ENCODE measurements around the gene CDH23. TPM values are rescaled to one million over a fixed set of nuclear protein-coding genes. Genes with fewer than 3 reads are reported as not detected.
A peak's percentile ranks its signal among the peaks of the same experiment; 100 is the strongest.

Gene CDH23
- total RNA-seq, 2 experiments from 2014 or later, result 4.6 to 5.2 TPM

DNA sequence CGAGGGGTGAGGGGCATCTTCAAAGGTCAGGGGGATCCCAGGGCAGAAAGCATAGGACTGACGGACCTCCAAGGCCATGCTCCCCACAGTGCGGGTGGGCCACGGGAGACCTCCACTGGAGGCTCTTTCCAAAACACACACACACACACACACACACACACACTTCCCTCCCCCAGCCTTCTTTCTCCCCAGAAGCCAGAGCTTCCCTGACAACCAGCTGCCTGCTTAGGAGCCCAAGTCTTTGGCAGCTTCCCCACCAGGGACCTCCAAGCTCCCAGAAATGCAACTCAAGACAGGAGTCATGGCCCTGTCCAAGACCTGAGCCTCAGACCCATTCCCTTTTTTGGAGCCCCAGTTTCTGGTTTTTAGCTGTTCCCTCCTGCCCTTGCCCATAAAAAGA lies 323.6 kb downstream of the CDH23 start:
- ChIA-PET CTCF (interaction anchor here (1.7 kb wide), 1 partner anchor 12 kb away, joined by 6 read pairs; no protein-coding TSS in a partner anchor), POLR2A (interaction anchor here (1.5 kb wide), 1 partner anchor 29 kb away, joined by 4 read pairs; no protein-coding TSS in a partner anchor)
- no peaks in the 10 kb centered on the region for H3K27me3 Mint-ChIP-seq
- no peaks in the 10 kb centered on the region for H3K9me3 Mint-ChIP-seq
- no peak overlapping the region for H3K27ac Mint-ChIP-seq
- H3K4me3 Mint-ChIP-seq, result no peak overlapping the region
- Histone ChIP-seq H3K4me1 (ENCODE audit: insufficient read depth, low read length) (peaks cover 89% of the 10 kb centered on the region), H3K36me3 (ENCODE audit: insufficient read depth, low read length) (no peaks in the 10 kb centered on the region), H3K27me3 (ENCODE audit: control insufficient read depth in 1 of 2, insufficient read depth in 2 of 2, low read length in 2 of 2) (no peaks in the 10 kb centered on the region), H3K27ac (ENCODE audit: low read depth in 1 of 2, low read length in 2 of 2) (no peak overlapping the region), H3K9me3 (ENCODE audit: control insufficient read depth in 1 of 2, insufficient read depth in 1 of 2, low read length in 2 of 2) (no peaks in the 10 kb centered on the region), H3K4me3 (ENCODE audit: low read length) (no peak overlapping the region)
- no peaks in the 10 kb centered on the region for H3K36me3 Mint-ChIP-seq (ENCODE audit: low read depth)
- TF ChIP-seq, protein P1, sequence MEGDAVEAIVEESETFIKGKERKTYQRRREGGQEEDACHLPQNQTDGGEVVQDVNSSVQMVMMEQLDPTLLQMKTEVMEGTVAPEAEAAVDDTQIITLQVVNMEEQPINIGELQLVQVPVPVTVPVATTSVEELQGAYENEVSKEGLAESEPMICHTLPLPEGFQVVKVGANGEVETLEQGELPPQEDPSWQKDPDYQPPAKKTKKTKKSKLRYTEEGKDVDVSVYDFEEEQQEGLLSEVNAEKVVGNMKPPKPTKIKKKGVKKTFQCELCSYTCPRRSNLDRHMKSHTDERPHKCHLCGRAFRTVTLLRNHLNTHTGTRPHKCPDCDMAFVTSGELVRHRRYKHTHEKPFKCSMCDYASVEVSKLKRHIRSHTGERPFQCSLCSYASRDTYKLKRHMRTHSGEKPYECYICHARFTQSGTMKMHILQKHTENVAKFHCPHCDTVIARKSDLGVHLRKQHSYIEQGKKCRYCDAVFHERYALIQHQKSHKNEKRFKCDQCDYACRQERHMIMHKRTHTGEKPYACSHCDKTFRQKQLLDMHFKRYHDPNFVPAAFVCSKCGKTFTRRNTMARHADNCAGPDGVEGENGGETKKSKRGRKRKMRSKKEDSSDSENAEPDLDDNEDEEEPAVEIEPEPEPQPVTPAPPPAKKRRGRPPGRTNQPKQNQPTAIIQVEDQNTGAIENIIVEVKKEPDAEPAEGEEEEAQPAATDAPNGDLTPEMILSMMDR (IDR thresholded peaks at IDR 0.05), result no peak
- no peak for ATAC-seq (ENCODE audit: poor library complexity)
- DNase-seq, result no peak
- intact Hi-C loops (cut with DNase I, micrococcal nuclease), result no loop called here
- peaks cover 45% of the 10 kb centered on the region for H3K4me1 Mint-ChIP-seq (ENCODE audit: low read depth)

DNA sequence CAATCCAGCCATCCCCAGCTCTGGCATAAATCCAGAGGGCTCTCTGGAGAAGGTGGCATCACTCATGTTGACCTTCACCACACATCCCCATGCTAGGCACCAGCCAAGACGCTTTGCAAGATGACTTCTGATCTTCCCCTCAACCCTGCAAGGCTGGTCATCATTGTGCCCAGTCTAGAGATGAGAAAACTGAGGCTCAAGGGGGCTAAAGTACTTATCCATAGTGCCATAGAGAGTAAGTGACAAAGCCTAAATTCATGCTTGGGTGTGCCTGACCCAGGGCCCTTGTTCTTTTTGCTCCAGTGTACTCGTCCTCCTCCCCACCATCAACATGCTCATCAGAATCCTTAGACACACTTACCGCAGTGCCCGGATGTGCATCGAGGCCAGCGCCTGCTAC lies 324.6 kb downstream of the CDH23 start:
- ChIA-PET CTCF (interaction anchor here (1.7 kb wide), 1 partner anchor 13 kb away, joined by 6 read pairs; no protein-coding TSS in a partner anchor), POLR2A (interaction anchor here (1.5 kb wide), 1 partner anchor 28 kb away, joined by 4 read pairs; no protein-coding TSS in a partner anchor)
- Histone ChIP-seq H3K9me3 (ENCODE audit: control insufficient read depth in 1 of 2, insufficient read depth in 1 of 2, low read length in 2 of 2) (no peaks in the 10 kb centered on the region), H3K27me3 (ENCODE audit: control insufficient read depth in 1 of 2, insufficient read depth in 2 of 2, low read length in 2 of 2) (no peaks in the 10 kb centered on the region), H3K4me1 (ENCODE audit: insufficient read depth, low read length) (peaks cover 89% of the 10 kb centered on the region), H3K4me3 (ENCODE audit: low read length) (no peak overlapping the region), H3K36me3 (ENCODE audit: insufficient read depth, low read length) (no peaks in the 10 kb centered on the region), H3K27ac (ENCODE audit: low read depth in 1 of 2, low read length in 2 of 2) (no peak overlapping the region)
- intact Hi-C loops (cut with DNase I, micrococcal nuclease), result no loop called here
- H3K27me3 Mint-ChIP-seq, result no peaks in the 10 kb centered on the region
- H3K4me3 Mint-ChIP-seq, result no peak overlapping the region
- no peak for ATAC-seq (ENCODE audit: poor library complexity)
- H3K36me3 Mint-ChIP-seq (ENCODE audit: low read depth), result no peaks in the 10 kb centered on the region
- DNase-seq, result no peak
- H3K27ac Mint-ChIP-seq, result peak overlapping the region; percentile 69
- H3K4me1 Mint-ChIP-seq (ENCODE audit: low read depth), result peaks cover 45% of the 10 kb centered on the region
- TF ChIP-seq, protein P1 (IDR thresholded peaks at IDR 0.05), result no peak
- no peaks in the 10 kb centered on the region for H3K9me3 Mint-ChIP-seq

DNA sequence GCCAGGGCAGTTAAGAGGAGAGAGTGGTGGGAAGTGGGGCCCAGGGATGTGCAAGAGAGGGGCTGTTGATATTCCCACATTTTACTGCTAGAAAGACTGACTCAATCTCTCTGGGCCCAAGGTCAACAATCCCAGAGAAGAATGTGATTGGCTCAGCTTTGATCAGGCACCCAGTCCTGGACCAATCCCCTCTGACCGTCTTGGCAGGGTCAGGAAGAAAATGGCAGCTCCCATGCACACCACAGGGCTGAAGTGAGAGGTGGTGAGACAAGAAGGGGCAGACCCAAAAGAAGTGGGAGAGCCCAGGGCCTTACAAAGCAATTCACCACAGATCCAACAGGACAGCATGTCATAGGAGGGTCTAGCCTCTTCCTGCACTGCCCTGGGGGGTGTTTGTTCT lies 326.1 kb downstream of the CDH23 start:
- no peak for DNase-seq
- Mint-ChIP-seq H3K9me3 (no peaks in the 10 kb centered on the region), H3K27ac (peak overlapping the region; percentile 69), H3K4me3 (peak overlapping the region; percentile 34), H3K27me3 (no peaks in the 10 kb centered on the region), H3K36me3 (ENCODE audit: low read depth) (no peaks in the 10 kb centered on the region), H3K4me1 (ENCODE audit: low read depth) (peaks cover 55% of the 10 kb centered on the region)
- Histone ChIP-seq H3K27me3 (ENCODE audit: control insufficient read depth in 1 of 2, insufficient read depth in 2 of 2, low read length in 2 of 2) (no peaks in the 10 kb centered on the region), H3K36me3 (ENCODE audit: insufficient read depth, low read length) (no peaks in the 10 kb centered on the region), H3K4me3 (ENCODE audit: low read length) (no peak overlapping the region), H3K4me1 (ENCODE audit: insufficient read depth, low read length) (peaks cover 90% of the 10 kb centered on the region), H3K27ac (ENCODE audit: low read depth in 1 of 2, low read length in 2 of 2) (no peak overlapping the region), H3K9me3 (ENCODE audit: control insufficient read depth in 1 of 2, insufficient read depth in 1 of 2, low read length in 2 of 2) (no peaks in the 10 kb centered on the region)
- TF ChIP-seq, protein P1 (IDR thresholded peaks at IDR 0.05), result no peak
- ChIA-PET POLR2A (interaction anchor here (0.8 to 1.5 kb wide), 4 partner anchors 20 to 128 kb away, joined by 3 to 5 read pairs (median 3); partner anchors contain the start of genes PSAP and VSIR), CTCF (interaction anchor here (1.1 kb wide), 1 partner anchor 51 kb away, joined by 4 read pairs; the partner anchor contains the start of gene VSIR)
- no peak for ATAC-seq (ENCODE audit: poor library complexity)
- intact Hi-C loops (cut with DNase I, micrococcal nuclease), result no loop called here
